NCI-H1092 (cell line): ENCODE data around the gene C5orf63.
"Not testable (repeated sequence)": the region's sequence is repeated elsewhere in the genome, so short reads cannot be mapped to it uniquely, and the experiment has no call there.

Experiments
- DNase-seq: peaks from one replicate; lab custom pipeline; 2025; lab: John Stamatoyannopoulos, UW

The C5orf63 gene

DNA sequence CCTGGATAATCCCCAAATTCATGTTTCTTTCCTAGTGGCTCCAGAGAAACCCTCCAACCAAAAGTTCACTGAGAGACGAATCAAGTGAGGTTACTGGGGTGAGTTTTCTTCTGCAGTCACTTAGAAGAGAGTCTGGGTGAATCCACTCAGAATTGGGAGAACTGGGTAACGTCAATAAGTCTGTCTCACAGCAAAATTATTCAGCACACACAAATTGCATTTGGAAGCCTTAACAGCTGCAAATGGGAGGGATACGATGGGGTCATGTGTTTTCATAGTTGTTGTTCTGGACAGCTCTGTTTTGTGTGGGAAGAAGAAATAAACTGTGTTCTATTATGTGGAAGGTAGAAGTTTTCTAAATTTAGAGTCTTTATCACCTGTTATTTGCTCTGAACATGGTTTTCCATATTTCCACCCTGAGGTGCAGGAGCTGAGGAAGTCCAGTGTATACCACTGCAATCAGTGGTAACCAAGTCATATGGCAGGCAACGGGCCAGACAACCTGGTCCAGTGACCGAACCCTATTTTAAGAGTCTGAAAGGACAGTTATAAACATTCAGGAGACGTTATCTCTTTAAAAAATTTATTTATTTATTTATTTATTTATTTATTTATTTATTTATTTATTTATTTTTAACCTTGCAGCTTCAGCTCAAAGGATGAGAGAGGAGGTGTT, 64.9 kb downstream of the C5orf63 start:
- no peak for DNase-seq

DNA sequence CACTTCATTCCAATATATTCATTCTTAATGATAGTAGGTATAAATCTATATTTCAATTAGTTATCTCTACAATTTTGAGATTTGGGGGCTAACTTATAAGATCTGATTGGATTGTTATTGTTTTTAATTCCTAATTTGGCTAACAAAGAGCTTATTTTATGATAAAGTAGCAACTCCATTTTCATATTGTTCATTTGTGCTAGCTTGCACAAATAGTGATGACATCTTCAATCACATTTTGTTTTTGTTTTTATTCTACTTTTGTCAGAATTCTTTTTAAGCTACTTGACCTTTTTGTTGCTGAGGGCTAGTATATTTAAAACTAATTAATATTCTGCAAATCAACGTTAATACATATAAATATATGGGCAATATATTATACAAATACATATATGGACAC, 65.8 kb downstream of the C5orf63 start:
- no peak for DNase-seq

GRCh38 chr5:127006744-127007143, 66.6 kb downstream of the C5orf63 start:
- no peak for DNase-seq

GRCh38 chr5:127005282-127005681, 68.0 kb downstream of the C5orf63 start:
- not testable (repeated sequence) for DNase-seq

GRCh38 chr5:127004721-127005120, 68.6 kb downstream of the C5orf63 start:
- DNase-seq: no peak

GRCh38 chr5:127003798-127004495, 69.4 kb downstream of the C5orf63 start:
- DNase-seq: no peak

- no peak for DNase-seq
Measured at GRCh38 chr5:127002390-127002789, 70.9 kb downstream of the C5orf63 start.

DNA sequence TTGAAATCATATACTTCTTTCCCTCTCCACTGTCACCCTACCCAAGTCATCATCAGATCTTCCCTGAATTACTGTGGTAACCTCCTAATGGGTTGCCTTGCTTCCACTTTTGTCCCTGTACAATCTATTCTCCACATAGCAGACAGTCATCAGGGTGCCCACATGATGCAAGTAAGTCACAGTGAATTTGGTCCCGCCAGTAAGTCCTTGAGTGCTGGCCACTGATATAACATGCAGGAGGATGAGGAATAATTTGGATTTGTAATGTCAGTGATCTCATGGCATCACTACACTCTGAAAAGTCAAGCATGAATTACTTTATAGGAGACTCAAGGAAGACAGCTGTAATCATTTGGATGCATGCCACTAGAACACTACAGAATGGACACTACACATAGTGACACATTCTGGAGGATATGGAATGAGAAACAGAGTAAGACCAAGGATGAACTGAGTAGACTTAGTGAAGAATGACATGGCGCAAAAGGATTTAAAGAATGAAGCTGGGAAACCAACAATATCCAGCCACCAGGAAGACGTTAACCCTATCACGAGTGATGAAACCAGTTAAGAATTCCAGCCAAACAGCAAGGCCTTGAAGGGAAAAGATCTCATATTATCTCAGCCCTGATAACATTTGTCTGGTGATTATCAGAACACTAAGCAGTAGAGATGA, 71.5 kb downstream of the C5orf63 start:
- no peak for DNase-seq
